Activated T-helper 1 cell treated with anti-CD3 and anti-CD28 coated beads, Interleukin-2, amount 50 U/mL, for 16 hours (primary cell): ENCODE data around the gene TRIM7.
"Not testable (repeated sequence)": the region's sequence is repeated elsewhere in the genome, so short reads cannot be mapped to it uniquely, and the experiment has no call there.

ENCODE experiments used
- DNase-seq, 2 donors: peaks; one replicate each; pipeline ENCODE4 v3.0.0-alpha.2; 2020; ENCODE audit warnings: low read depth in 1 of 2, low spot score in 1 of 2

Gene TRIM7

GRCh38 chr5:181194489-181195248 is 10.3 kb downstream of the TRIM7 start:
- DNase-seq, result no peak

- no peak for DNase-seq
These were observed 11.3 kb downstream of the TRIM7 start for GRCh38 chr5:181193656-181194055.

DNA sequence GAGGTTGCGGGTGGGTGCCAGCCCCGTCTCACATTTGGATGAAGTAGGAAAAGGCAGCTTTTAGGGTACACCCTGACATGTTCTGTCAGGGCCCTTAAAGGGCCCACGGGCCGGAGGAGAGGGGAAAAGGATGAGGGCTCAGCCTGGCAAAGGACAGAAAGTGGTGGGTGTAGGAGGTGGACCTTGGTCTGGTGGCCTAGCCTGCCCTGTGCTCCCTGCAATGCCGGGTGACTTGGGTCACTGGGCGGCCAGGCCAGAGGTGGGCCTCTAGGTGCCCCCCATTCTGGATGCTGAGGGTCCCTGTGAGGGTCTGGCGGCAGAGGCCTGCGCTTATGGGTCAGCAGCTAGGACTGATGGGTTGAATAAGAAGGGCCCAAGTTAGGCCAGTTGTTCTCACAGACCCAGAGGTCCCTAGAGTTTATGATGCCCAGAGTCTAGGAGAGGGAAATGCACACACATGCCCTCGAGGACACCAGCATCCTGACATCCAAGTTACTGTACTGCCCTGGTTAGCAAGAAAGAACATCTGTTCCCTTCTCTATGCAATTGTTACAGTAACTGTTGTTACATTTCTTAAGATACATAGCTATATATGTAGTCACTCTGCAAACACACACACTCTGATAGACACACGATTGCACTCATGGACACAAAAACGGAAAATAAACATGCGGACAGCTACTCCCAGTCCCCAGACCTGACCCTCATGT is 12.5 kb downstream of the TRIM7 start:
- no peak for DNase-seq

DNA sequence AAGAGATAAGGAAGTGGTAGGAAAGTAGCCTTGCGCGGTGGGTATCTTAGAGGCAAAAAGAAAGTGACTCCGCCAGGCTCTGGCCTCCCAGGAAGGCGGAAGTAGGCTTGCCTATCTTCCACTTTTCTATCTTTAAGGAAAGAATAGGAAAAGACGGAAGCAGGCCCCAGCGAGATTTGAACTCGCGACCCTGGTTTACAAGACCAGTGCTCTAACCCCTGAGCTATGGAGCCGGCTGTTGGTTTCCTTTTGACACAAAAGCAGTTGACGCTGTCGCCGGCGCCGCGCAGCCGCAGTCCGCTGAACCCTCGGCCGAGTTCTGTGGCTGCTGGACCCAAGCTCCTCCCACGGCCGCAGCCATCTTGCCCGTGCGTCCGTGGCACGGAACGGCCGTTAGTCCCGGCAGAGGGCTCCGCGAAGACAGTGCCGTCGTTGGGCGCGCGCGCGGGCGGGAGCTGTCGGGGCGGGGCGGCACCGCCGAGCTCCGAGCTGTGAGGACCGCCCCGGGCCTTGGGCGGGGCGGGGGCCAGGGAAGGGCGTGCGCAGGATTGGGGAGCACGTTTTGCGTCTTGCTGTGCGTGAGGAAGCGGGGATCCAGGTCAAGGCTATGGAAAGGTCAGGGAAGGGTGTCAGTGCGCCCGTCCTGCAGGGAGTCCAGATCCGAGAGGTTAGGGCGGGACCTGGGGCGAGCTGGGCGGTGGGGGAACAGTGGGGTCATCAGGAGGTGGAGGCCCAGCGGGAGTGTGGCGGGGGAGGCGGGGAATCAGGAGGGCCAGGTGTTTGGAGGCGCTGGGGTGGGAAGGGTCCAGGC is 13.3 kb downstream of the TRIM7 start:
- peak; percentile 94 to 96 for DNase-seq

DNA sequence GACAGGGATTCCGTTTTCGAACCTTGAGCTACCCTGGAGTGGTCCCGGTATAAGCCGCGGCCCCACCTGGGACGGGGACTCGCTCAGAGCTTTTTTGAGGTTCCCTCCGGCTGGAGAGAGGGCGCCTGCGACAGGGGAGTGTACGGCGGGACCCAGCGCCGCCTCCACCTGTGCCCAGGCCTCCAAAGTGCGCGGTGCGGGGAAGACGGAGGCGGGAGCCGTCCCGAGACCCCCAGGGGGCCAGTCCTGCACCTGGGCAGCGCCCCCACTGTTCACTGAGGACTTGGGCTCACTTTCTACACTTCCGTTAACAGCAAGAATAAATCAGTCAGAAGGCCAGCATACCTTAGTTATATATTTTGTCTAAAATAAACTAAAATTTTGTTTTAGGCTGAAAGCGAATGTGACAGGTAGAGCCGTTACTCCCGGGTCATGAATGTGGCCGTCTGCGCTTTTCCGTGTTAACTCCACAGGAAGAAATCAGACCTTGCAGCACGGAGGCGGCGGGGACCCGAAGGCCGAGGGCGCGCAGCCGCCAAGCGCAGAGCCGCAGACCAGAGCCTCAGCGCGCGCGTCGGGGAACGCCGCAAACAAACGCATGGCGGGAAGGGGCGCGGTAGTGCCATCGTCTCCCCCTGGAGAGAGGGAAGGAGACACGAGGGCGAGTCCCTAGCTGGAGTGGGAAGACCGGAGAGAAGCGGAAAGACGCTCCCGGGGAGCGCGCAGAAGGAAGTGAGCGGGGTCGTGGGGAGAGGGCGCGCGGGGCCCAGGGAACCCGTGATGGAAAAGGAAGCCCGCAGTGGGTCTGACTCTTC is 14.1 kb downstream of the TRIM7 start:
- DNase-seq, result peak in 1 of 2 donors; percentile 9

DNA sequence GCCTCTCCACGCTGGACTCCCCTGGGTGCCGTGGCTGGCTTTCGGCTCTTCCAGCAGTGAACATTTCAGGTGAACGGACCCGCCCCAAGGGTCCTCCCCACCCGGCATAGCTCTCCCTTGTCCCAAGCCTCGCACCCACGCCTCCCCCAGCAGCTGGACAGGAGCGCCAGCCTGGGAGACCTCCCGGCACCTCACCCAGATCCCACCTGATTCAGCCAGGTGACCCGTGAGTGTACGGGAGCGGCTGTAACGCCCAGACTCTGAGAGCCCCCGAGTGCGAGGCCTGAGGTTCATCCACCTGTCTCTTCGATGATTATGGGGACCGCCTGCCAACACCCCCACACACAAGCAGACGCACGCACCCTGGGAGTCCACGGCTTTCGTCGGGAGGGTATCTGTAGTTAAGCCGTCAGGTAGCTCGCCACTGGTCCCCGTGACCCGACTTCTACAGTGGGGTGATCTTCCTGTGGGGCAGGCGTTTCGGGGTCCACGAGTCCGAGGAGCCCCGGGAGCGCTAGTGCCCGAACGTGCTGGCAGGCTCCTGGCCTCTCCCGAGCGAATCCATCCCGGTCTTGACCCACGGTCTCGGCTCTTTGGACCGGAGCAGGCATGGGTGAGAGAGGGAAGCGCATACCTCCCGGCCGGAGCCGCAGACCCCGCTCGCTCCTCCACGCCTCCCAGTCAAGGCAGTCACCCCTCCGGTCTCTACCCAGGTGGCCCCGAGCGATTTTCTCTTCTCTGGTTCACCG is 14.9 kb downstream of the TRIM7 start:
- DNase-seq, result peak in 1 of 2 donors; percentile 12

- DNase-seq, result peak in 1 of 2 donors; percentile 12
These were observed 15.5 kb downstream of the TRIM7 start for GRCh38 chr5:181189363-181189961.

DNA sequence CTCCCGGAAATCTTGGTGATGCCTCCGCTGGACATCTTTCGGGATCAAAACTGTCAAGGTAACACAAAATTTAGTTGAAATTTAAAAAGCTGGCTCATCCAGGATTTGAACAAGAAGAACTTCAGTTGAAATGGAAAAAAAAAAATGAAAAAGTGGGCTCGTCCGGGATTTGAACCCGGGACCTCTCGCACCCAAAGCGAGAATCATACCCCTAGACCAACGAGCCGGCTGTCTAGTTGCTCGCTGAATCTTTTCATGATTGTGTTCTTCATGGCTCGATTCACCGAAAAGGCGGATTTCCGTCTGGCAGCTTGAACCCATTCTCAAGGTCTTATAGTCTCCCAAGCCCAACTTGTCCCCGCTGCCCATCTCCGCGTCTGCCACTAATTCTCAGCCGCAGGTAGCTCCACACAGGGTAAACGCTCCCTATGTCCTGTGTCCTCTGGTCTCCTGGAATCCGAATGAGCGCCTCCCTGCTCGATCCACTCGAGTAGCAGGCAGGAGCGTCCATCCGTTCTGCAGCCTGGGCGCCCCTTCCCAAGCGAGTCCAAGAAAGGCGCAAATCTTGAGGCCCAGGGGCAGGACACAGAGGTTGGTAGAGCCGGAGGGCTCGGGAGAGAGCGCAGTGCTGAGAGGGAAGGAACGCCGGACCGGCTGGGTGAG is 16.2 kb downstream of the TRIM7 start:
- DNase-seq, result peak; percentile 57 to 64

DNA sequence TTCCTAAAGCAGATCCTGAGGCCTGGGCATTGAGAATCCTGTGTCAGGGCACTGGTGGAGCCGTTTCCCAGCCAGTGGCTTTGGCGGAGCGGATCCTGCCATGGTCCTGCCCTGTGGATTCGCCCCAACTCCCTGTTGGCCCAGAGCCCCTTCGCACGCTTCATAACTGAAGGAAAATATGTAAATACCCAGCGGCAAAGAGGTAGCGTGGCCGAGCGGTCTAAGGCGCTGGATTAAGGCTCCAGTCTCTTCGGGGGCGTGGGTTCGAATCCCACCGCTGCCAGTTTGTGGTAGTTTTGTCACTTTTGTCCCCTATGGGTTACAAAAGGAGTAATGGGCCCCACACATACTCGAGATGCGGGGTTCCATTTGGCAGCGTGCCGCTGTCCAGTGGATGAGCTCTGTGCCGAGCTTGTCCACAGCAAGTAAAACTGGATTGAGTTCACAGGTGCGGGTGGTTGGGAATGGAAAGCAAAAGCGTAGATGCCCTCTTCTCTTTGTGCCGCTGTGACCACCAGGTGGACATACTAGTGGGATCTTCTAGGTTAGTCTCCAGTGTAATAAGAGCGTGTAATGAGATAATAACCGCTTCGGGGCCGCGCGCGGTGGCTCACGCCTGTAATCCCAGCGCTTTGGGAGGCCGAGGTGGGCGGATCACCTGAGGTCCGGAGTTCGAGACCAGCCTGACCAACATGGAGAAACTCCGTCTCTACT is 17.3 kb downstream of the TRIM7 start:
- DNase-seq, result no peak

DNA sequence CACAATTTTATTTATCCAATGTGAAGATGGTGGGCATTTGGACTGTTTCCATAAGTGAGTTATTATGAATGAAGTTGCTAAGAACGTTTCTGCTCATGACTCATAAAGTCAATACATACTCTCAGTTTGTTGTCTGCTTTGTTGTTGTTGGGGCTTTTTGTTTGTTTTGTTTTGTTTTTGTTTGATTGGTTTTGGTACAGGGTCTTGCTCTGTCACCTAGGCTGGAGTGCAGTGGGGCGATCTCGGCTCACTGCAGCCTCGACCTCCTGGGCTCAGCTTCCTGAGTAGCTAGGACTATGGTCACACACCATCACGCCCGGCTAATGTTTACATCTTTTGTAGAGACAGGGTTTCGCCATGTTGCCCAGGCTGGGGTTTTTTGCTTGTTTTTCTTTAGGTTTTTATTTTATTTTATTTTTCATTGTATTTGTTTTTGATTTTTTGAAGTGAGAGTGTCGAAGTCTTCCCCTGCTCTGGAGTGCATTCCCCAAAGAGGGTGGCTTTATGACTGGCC is 18.0 kb downstream of the TRIM7 start:
- no peak for DNase-seq

DNA sequence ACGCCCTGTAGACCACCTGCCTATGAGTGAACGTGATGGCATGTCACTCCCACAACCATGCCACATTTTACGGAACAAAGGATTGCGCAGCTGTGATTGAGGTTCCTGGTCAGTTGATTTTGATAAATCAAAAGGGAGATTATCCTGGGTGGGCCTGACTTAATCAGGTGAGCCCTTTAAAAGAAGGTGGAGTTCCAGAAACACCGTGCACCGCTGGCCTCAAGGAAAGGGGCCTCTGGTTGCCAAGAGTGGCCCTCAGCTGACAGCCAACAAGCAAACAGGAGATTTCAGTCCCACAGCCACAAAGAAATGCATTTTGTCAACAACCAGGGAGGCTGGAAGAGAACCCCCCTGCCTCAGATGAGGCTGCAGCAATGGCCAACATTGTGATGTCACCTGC is 19.0 kb downstream of the TRIM7 start:
- DNase-seq, result no peak

- no peak for DNase-seq
These were observed 19.4 kb downstream of the TRIM7 start for GRCh38 chr5:181185560-181185959.

GRCh38 chr5:181184845-181185216 is 20.2 kb downstream of the TRIM7 start:
- no peak for DNase-seq

DNA sequence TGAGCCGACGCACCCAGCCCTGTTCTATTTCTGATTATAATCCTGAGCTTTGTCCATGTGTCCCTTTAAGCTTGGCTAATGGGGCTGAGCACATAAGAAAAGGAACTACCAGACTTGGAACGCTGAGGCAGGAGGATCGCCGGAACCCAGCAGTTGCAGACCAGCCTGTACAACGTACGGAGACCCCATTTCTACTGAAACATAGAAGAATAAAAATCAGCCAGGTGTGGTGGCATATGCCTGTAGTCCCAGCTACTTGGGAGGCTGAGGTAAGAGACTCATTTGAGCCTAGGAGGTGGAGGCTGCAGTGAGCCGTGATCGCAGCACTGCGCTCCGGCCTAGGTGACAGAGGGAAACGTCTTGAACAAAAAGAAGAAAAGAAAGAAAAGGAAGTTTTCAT is 22.3 kb downstream of the TRIM7 start:
- DNase-seq, result no peak

DNA sequence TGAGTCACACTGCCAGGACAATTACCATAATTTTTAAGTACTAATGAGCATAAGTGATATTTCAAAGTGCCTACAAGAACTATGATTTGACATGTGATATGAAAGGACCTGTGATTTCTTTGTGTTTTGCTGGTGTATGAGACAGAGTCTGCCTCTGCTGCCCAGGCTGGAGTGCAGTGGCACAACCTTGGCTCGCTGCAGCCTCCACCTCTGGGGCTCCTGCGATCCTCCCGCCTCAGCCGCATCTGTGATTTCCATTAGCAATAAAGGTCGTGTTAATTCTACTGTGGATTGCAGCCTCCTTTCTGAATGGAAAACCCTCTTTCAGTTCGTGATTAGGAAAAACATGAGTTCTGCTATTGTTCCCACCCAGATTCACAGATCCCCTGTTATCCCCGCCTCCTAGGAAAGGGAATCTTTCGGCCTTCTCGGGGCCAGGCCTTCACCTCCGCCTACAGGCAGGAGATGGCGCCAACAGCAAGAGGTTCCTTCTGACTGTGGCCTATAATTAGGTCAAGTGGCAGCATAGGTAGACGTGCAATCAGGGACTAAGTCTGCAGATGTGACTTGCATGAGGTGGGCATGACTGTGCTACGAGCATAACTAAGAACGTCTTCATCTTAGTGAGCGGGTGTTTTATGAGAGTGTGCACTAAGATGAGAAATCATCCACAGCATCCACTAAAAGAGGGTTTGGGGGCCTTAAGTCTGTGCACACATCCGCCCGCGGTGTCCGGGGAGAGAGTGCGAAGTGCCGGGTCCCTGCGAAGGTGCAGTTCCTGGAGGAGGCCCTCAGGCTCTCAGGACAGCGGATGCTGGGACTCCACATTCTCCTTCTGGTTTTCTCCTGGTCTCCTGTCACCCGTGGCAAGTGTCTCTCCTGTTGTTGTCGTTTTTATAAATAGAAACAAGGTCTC is 23.1 kb downstream of the TRIM7 start:
- DNase-seq, result peak in 1 of 2 donors; percentile 35

DNA sequence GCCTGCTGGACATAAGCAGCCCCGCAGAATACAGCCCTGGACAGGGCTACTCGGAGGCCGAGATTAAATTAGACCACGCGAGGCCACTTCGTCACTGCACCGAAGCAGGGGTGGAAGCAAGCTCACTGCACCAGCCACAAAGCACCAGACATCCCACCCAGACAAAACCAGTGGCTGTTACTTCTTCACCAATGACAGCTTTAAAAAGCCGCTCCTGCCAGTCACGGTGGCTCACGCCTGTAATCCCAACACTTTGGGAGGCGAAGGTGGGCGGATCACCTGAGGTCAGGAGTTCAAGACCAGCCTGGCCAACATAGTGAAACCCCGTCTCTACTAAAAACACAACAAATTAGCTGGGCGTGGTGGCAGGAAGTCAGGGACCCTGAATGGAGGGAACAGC is 27.4 kb downstream of the TRIM7 start:
- not testable (repeated sequence) for DNase-seq

- no peak for DNase-seq
These were observed 28.6 kb downstream of the TRIM7 start for GRCh38 chr5:181176254-181176952.
